Muscle layer of colon (tissue), 2 donors: Measurements from ENCODE around the gene LENG8.
"Not testable (repeated sequence)": the region's sequence is repeated elsewhere in the genome, so short reads cannot be mapped to it uniquely, and the experiment has no call there.

ENCODE experiments used
- H3K27ac ChIP-seq: one replicate; pipeline ENCODE4 v1.7.0; 2013; ENCODE audit warnings: low read depth, mild to moderate bottlenecking, low read length, moderate library complexity
- H3K27me3 ChIP-seq, 2 donors: one replicate each; pipeline ENCODE4 v1.7.0; 2013; ENCODE audit warnings: low read length in 2 of 2, mild to moderate bottlenecking in 2 of 2; ENCODE audit not compliant: insufficient read depth in 2 of 2, control insufficient read depth in 1 of 2
- H3K36me3 ChIP-seq: one replicate; pipeline ENCODE4 v1.7.0; 2013; ENCODE audit warnings: mild to moderate bottlenecking, low read length; ENCODE audit not compliant: insufficient read depth
- H3K4me1 ChIP-seq: one replicate; pipeline ENCODE4 v1.7.0; 2013; ENCODE audit warnings: mild to moderate bottlenecking, low read length; ENCODE audit not compliant: insufficient read depth
- H3K4me3 ChIP-seq, 2 donors: one replicate each; pipeline ENCODE4 v1.7.0; 2013; ENCODE audit warnings: low read length in 2 of 2, low read depth in 1 of 2, mild to moderate bottlenecking in 1 of 2, moderate library complexity in 1 of 2
- H3K9ac ChIP-seq: one replicate; pipeline ENCODE4 v1.7.0; 2013; ENCODE audit warnings: low read length
- H3K9me3 ChIP-seq: one replicate; pipeline ENCODE4 v1.7.0; 2013; ENCODE audit warnings: mild to moderate bottlenecking, low read length
- donor health status: abdominal sarcoma.
- donor health status: Adenocarcinoma of cecum.

Gene LENG8

GRCh38 chr19:54464630-54465425, 15.8 kb downstream of the LENG8 start:
- Histone ChIP-seq H3K4me3 (peak overlapping the region; percentile 46 to 66), H3K9ac (no peak overlapping the region), H3K27me3 (no peaks in the 10 kb centered on the region), H3K9me3 (no peaks in the 10 kb centered on the region), H3K36me3 (peaks cover 13% of the 10 kb centered on the region), H3K27ac (peak overlapping the region; percentile 61), H3K4me1 (peaks cover 20% of the 10 kb centered on the region)

GRCh38 chr19:54465426-54466109, 16.6 kb downstream of the LENG8 start:
- no peaks in the 10 kb centered on the region for H3K9me3 ChIP-seq
- no peak overlapping the region for H3K9ac ChIP-seq
- no peak overlapping the region for H3K27ac ChIP-seq
- peaks cover 20% of the 10 kb centered on the region for H3K4me1 ChIP-seq
- no peak overlapping the region for H3K4me3 ChIP-seq
- H3K36me3 ChIP-seq: peaks cover 11% of the 10 kb centered on the region
- H3K27me3 ChIP-seq: peaks cover 0 to 5% of the 10 kb centered on the region in 2 donors

- H3K4me3 ChIP-seq, H3K9me3 ChIP-seq, H3K27me3 ChIP-seq, H3K9ac ChIP-seq, H3K27ac ChIP-seq, H3K36me3 ChIP-seq: not testable (repeated sequence)
- peaks cover 20% of the 10 kb centered on the region for H3K4me1 ChIP-seq
These were observed 17.1 kb downstream of the LENG8 start for GRCh38 chr19:54466110-54466480.

GRCh38 chr19:54469496-54469934, 20.5 kb downstream of the LENG8 start:
- H3K9me3 ChIP-seq: no peaks in the 10 kb centered on the region
- H3K4me3 ChIP-seq: no peak overlapping the region
- H3K27ac ChIP-seq: no peak overlapping the region
- H3K4me1 ChIP-seq: peaks cover 5% of the 10 kb centered on the region
- H3K9ac ChIP-seq: no peak overlapping the region
- H3K36me3 ChIP-seq: no peaks in the 10 kb centered on the region
- H3K27me3 ChIP-seq: peaks cover 0 to 16% of the 10 kb centered on the region in 2 donors

GRCh38 chr19:54470276-54470887, 21.4 kb downstream of the LENG8 start:
- no peak overlapping the region for H3K4me3 ChIP-seq
- H3K36me3 ChIP-seq: no peaks in the 10 kb centered on the region
- H3K9me3 ChIP-seq: no peaks in the 10 kb centered on the region
- no peak overlapping the region for H3K27ac ChIP-seq
- H3K27me3 ChIP-seq: peaks cover 0 to 16% of the 10 kb centered on the region in 2 donors
- H3K4me1 ChIP-seq: peaks cover 5% of the 10 kb centered on the region
- H3K9ac ChIP-seq: no peak overlapping the region

- H3K27ac ChIP-seq: peak overlapping the region; percentile 42
These were observed 22.2 kb downstream of the LENG8 start for GRCh38 chr19:54470991-54471782.

GRCh38 chr19:54473071-54473891, 24.3 kb downstream of the LENG8 start, which contains the start of gene CDC42EP5:
Gene CDC42EP5 (minus strand): TSS chr19:54473296. CDS start chr19:54465547, 7,749 bp downstream.
- Histone ChIP-seq H3K9ac (no peak within 1 kb of the TSS), H3K4me3 (peak within 1 kb of the TSS in 1 of 2 donors; percentile 41), H3K27me3 (peaks cover 0 to 22% of the 10 kb centered on the region in 2 donors), H3K4me1 (peaks cover 5% of the 10 kb centered on the region), H3K27ac (peak within 1 kb of the TSS; percentile 45), H3K36me3 (no peaks in the 10 kb centered on the region), H3K9me3 (no peaks in the 10 kb centered on the region)

More at GRCh38 chr19:54470991-54471782, 22.2 kb downstream of the LENG8 start:
- no peaks in the 10 kb centered on the region for H3K36me3 ChIP-seq
- H3K9ac ChIP-seq: no peak overlapping the region
- H3K4me3 ChIP-seq: peak overlapping the region in 1 of 2 donors; percentile 18
- peaks cover 0 to 16% of the 10 kb centered on the region in 2 donors for H3K27me3 ChIP-seq
- peaks cover 5% of the 10 kb centered on the region for H3K4me1 ChIP-seq
- no peaks in the 10 kb centered on the region for H3K9me3 ChIP-seq

- H3K4me3 ChIP-seq: peak overlapping the region in 1 of 2 donors; percentile 41
- peaks cover 3 to 22% of the 10 kb centered on the region in 2 donors for H3K27me3 ChIP-seq
- no peaks in the 10 kb centered on the region for H3K9me3 ChIP-seq
- no peak overlapping the region for H3K9ac ChIP-seq
- no peaks in the 10 kb centered on the region for H3K36me3 ChIP-seq
- peaks cover 5% of the 10 kb centered on the region for H3K4me1 ChIP-seq
- H3K27ac ChIP-seq: peak overlapping the region; percentile 45
These were observed 24.9 kb downstream of the LENG8 start for GRCh38 chr19:54473892-54474372.

- Histone ChIP-seq H3K4me1 (peaks cover 5% of the 10 kb centered on the region), H3K27ac (no peak overlapping the region), H3K4me3 (no peak overlapping the region), H3K27me3 (peaks cover 6 to 16% of the 10 kb centered on the region in 2 donors), H3K9me3 (no peaks in the 10 kb centered on the region), H3K9ac (no peak overlapping the region), H3K36me3 (no peaks in the 10 kb centered on the region)
These were observed 26.7 kb downstream of the LENG8 start for GRCh38 chr19:54475706-54476105.

- no peaks in the 10 kb centered on the region for H3K36me3 ChIP-seq
- H3K27me3 ChIP-seq: peaks cover 6% of the 10 kb centered on the region in 2 donors
- no peak overlapping the region for H3K9ac ChIP-seq
- no peaks in the 10 kb centered on the region for H3K9me3 ChIP-seq
- H3K4me3 ChIP-seq: no peak overlapping the region
- peaks cover 5% of the 10 kb centered on the region for H3K4me1 ChIP-seq
- no peak overlapping the region for H3K27ac ChIP-seq
These were observed 28.7 kb downstream of the LENG8 start for GRCh38 chr19:54477650-54478049.
